Neural cell (in vitro differentiated cells): Measurements from ENCODE around the gene SPINDOC. TPM values are rescaled to one million over a fixed set of nuclear protein-coding genes. Genes with fewer than 3 reads are reported as not detected.

ENCODE experiments used
- H2AFZ ChIP-seq: fragments of 200-600, 300-800 bp; sonication (generic), shearing (Covaris generic); 2 replicates; pipeline ENCODE4 v1.6.0; 2014; ENCODE audit warnings: low read depth, mild to moderate bottlenecking, antibody characterized with exemption, low read length, moderate library complexity
- H3F3A ChIP-seq: fragments of 200-600 bp; shearing (Covaris generic); 2 replicates; pipeline ENCODE4 v1.6.1; 2016; ENCODE audit warnings: mild to moderate bottlenecking, moderate library complexity, mixed read lengths, antibody characterized with exemption, low read length; ENCODE audit not compliant: insufficient read depth, poor library complexity, severe bottlenecking
- H3K27ac ChIP-seq: fragments of 200-600, 300-800 bp; sonication (generic), shearing (Covaris generic); 2 replicates; pipeline ENCODE4 v1.5.1; 2014; ENCODE audit warnings: mild to moderate bottlenecking, low read length, moderate library complexity
- H3K27me3 ChIP-seq: fragments of 300-800, 200-600 bp; sonication (generic), shearing (Covaris generic); 2 replicates; pipeline ENCODE4 v1.6.0; 2014; ENCODE audit warnings: mild to moderate bottlenecking, low read depth, low read length, moderate library complexity; ENCODE audit not compliant: insufficient read depth
- H3K36me3 ChIP-seq: fragments of 300-800, 200-600 bp; sonication (generic), shearing (Covaris generic); 2 replicates; pipeline ENCODE4 v1.5.1; 2014; ENCODE audit warnings: mild to moderate bottlenecking, antibody characterized with exemption, low read length, moderate library complexity; ENCODE audit not compliant: insufficient read depth
- H3K4me2 ChIP-seq: fragments of 300-800, 200-600 bp; sonication (generic), shearing (Covaris generic); 2 replicates; pipeline ENCODE4 v1.6.0; 2014; ENCODE audit warnings: mild to moderate bottlenecking, low read length
- H3K4me3 ChIP-seq: fragments of 300-800, 200-600 bp; sonication (generic), shearing (Covaris generic); 2 replicates; pipeline ENCODE4 v1.5.1; 2014; ENCODE audit warnings: mild to moderate bottlenecking, low read length, moderate library complexity
- H3K79me2 ChIP-seq: fragments of 200-600 bp; shearing (Covaris generic); replicated peaks from 2 replicates; pipeline ENCODE4 v1.6.0; 2014; ENCODE audit warnings: mild to moderate bottlenecking, low read length, moderate library complexity; ENCODE audit not compliant: insufficient read depth
- H3K9ac ChIP-seq: fragments of 300-800, 200-600 bp; sonication (generic), shearing (Covaris generic); 2 replicates; pipeline ENCODE4 v1.6.1; 2016; ENCODE audit warnings: mild to moderate bottlenecking, low read length, mixed read lengths
- H3K9me2 ChIP-seq: fragments of 200-600 bp; shearing (Covaris generic); 2 replicates; pipeline ENCODE4 v1.6.1; 2016; ENCODE audit warnings: mild to moderate bottlenecking, low read length, mixed read lengths; ENCODE audit not compliant: insufficient read depth
- H3K9me3 ChIP-seq: fragments of 200-600, 300-800 bp; sonication (generic), shearing (Covaris generic); 2 replicates; pipeline ENCODE4 v1.6.1; 2016; ENCODE audit warnings: mild to moderate bottlenecking, mixed run types, low read length, moderate library complexity, mixed read lengths
- H4K20me1 ChIP-seq: fragments of 200-600 bp; shearing (Covaris generic); 2 replicates; pipeline ENCODE4 v1.6.1; 2016; ENCODE audit warnings: mild to moderate bottlenecking, mixed run types; ENCODE audit not compliant: insufficient read depth
- EP300 ChIP-seq: fragments of 450-650 bp; conservative IDR thresholded peaks from 2 replicates; pipeline ENCODE4 v1.6.1; 2014; ENCODE audit warnings: antibody characterized with exemption, mild to moderate bottlenecking, moderate library complexity; ENCODE audit not compliant: poor library complexity, severe bottlenecking
- EZH2 ChIP-seq: fragments of 200-600, 300-800 bp; shearing (Covaris generic), sonication (generic); IDR thresholded peaks from 2 replicates; pipeline ENCODE4 v1.6.1; 2014; ENCODE audit warnings: antibody characterized with exemption, low read length, borderline replicate concordance, mild to moderate bottlenecking; ENCODE audit not compliant: insufficient read depth, poor library complexity, severe bottlenecking
- MXI1 ChIP-seq: fragments of 450-650 bp; conservative IDR thresholded peaks from 2 replicates; pipeline ENCODE4 v1.6.1; 2014; ENCODE audit warnings: antibody characterized with exemption, mild to moderate bottlenecking; ENCODE audit not compliant: poor library complexity, severe bottlenecking
- POLR2AphosphoS5 ChIP-seq: IDR thresholded peaks from 2 replicates; pipeline ENCODE4 v1.6.1; 2012
- RAD21 ChIP-seq: fragments of 450-650 bp; conservative IDR thresholded peaks from 2 replicates; pipeline ENCODE4 v1.6.1; 2014; ENCODE audit warnings: antibody characterized with exemption, mild to moderate bottlenecking, moderate library complexity
- SMC3 ChIP-seq: fragments of 450-650 bp; conservative IDR thresholded peaks from 2 replicates; pipeline ENCODE4 v1.6.1; 2014; ENCODE audit warnings: antibody characterized with exemption, mild to moderate bottlenecking, moderate library complexity; ENCODE audit not compliant: poor library complexity
- TAF1 ChIP-seq: IDR thresholded peaks from 2 replicates; pipeline ENCODE4 v1.6.1; 2012; ENCODE audit warnings: low read depth
- polyA plus RNA-seq: library from polyadenylated mRNA; depleted of rRNA; stranded (reverse); fragments of >200 nt; gene quantifications from 2 replicates; pipeline ENCODE4 v1.2.3, GENCODE V29; 2014
- TF ChIP-seq, protein P1 (sequence below): IDR thresholded peaks from 2 replicates; pipeline ENCODE4 v1.6.1; 2012; ENCODE audit warnings: borderline replicate concordance
- TF ChIP-seq, protein P2 (sequence below): fragments of 450-650 bp; IDR thresholded peaks from 2 replicates; pipeline ENCODE4 v1.5.1; 2014; ENCODE audit warnings: antibody characterized with exemption, mild to moderate bottlenecking, moderate library complexity; ENCODE audit not compliant: poor library complexity, severe bottlenecking

Gene SPINDOC
- polyA plus RNA-seq, 1 donor from 2014 or later = 20.3 TPM

GRCh38 chr11:63835158-63835545 is 21.9 kb downstream of the SPINDOC start:
- no peak overlapping the region for H3K27ac ChIP-seq
- no peaks in the 10 kb centered on the region for H3K9me2 ChIP-seq
- TF ChIP-seq, protein P1, sequence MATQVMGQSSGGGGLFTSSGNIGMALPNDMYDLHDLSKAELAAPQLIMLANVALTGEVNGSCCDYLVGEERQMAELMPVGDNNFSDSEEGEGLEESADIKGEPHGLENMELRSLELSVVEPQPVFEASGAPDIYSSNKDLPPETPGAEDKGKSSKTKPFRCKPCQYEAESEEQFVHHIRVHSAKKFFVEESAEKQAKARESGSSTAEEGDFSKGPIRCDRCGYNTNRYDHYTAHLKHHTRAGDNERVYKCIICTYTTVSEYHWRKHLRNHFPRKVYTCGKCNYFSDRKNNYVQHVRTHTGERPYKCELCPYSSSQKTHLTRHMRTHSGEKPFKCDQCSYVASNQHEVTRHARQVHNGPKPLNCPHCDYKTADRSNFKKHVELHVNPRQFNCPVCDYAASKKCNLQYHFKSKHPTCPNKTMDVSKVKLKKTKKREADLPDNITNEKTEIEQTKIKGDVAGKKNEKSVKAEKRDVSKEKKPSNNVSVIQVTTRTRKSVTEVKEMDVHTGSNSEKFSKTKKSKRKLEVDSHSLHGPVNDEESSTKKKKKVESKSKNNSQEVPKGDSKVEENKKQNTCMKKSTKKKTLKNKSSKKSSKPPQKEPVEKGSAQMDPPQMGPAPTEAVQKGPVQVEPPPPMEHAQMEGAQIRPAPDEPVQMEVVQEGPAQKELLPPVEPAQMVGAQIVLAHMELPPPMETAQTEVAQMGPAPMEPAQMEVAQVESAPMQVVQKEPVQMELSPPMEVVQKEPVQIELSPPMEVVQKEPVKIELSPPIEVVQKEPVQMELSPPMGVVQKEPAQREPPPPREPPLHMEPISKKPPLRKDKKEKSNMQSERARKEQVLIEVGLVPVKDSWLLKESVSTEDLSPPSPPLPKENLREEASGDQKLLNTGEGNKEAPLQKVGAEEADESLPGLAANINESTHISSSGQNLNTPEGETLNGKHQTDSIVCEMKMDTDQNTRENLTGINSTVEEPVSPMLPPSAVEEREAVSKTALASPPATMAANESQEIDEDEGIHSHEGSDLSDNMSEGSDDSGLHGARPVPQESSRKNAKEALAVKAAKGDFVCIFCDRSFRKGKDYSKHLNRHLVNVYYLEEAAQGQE = no peak
- TF ChIP-seq MXI1 = no peak
- no peak for TF ChIP-seq RAD21
- TF ChIP-seq EZH2 = no peak
- no peak for TF ChIP-seq TAF1
- TF ChIP-seq EP300 = no peak
- no peak overlapping the region for H3K9ac ChIP-seq
- peaks cover 7% of the 10 kb centered on the region for H4K20me1 ChIP-seq
- H2AFZ ChIP-seq = no peak overlapping the region
- H3K79me2 ChIP-seq = peaks cover 10% of the 10 kb centered on the region
- no peaks in the 10 kb centered on the region for H3F3A ChIP-seq
- H3K4me3 ChIP-seq = no peak overlapping the region
- H3K9me3 ChIP-seq = no peaks in the 10 kb centered on the region
- no peak overlapping the region for H3K4me2 ChIP-seq
- H3K27me3 ChIP-seq = no peaks in the 10 kb centered on the region
- no peaks in the 10 kb centered on the region for H3K36me3 ChIP-seq

DNA sequence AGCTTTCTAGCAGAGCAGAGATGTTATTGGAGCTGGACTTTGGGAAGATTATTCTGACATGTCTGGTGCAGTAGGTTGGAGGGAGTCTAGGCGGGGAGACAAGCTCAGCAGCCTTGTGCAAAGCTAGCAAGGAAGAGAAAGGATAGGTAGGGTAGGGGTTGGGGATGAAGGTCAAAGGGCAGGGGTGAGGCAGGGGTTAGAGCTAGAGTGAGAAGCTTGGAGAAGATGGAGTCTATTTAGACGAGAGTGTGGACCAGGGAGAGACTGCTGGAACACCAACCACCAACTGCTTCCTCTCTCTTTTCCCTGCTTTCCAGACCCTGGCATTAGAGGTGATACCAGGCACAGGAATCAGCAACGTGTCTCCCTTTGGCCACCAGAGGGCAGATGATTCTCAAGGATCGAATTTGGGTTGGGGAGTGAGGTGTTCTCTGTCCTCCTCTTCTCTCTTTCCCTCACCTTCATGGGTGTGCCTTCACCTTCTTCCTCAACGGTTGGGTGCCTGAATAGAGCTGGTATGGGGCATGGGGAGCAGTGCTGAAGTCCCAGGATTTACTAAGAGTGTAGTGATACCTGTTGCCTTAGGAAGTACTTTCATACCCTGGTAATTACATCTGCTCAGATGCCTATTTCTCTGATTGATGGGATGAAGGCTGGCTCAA is 23.9 kb downstream of the SPINDOC start:
- no peak overlapping the region for H3K27ac ChIP-seq
- H2AFZ ChIP-seq = no peak overlapping the region
- peaks cover 29% of the 10 kb centered on the region for H3K79me2 ChIP-seq
- no peaks in the 10 kb centered on the region for H3K36me3 ChIP-seq
- H3K27me3 ChIP-seq = no peaks in the 10 kb centered on the region
- no peaks in the 10 kb centered on the region for H3F3A ChIP-seq
- H4K20me1 ChIP-seq = peaks cover 10% of the 10 kb centered on the region
- H3K9ac ChIP-seq = no peak overlapping the region
- H3K4me2 ChIP-seq = no peak overlapping the region
- H3K4me3 ChIP-seq = no peak overlapping the region
- TF ChIP-seq TAF1 (no peak), POLR2AphosphoS5 (no peak), EZH2 (no peak), EP300 (no peak), RAD21 (peak; percentile 92), SMC3 (peak; percentile 97)
- TF ChIP-seq, protein P2, sequence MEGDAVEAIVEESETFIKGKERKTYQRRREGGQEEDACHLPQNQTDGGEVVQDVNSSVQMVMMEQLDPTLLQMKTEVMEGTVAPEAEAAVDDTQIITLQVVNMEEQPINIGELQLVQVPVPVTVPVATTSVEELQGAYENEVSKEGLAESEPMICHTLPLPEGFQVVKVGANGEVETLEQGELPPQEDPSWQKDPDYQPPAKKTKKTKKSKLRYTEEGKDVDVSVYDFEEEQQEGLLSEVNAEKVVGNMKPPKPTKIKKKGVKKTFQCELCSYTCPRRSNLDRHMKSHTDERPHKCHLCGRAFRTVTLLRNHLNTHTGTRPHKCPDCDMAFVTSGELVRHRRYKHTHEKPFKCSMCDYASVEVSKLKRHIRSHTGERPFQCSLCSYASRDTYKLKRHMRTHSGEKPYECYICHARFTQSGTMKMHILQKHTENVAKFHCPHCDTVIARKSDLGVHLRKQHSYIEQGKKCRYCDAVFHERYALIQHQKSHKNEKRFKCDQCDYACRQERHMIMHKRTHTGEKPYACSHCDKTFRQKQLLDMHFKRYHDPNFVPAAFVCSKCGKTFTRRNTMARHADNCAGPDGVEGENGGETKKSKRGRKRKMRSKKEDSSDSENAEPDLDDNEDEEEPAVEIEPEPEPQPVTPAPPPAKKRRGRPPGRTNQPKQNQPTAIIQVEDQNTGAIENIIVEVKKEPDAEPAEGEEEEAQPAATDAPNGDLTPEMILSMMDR = peak; percentile 94
- TF ChIP-seq, protein P1 = no peak
- no peaks in the 10 kb centered on the region for H3K9me2 ChIP-seq
- H3K9me3 ChIP-seq = no peaks in the 10 kb centered on the region
